NCI-H1930 (cell line): Measurements from ENCODE around the gene VANGL1.

ENCODE experiments used
- DNase-seq, 2 experiments: peaks; one replicate each; lab custom pipeline; 2025; lab: John Stamatoyannopoulos, UW

VANGL1 gene

DNA sequence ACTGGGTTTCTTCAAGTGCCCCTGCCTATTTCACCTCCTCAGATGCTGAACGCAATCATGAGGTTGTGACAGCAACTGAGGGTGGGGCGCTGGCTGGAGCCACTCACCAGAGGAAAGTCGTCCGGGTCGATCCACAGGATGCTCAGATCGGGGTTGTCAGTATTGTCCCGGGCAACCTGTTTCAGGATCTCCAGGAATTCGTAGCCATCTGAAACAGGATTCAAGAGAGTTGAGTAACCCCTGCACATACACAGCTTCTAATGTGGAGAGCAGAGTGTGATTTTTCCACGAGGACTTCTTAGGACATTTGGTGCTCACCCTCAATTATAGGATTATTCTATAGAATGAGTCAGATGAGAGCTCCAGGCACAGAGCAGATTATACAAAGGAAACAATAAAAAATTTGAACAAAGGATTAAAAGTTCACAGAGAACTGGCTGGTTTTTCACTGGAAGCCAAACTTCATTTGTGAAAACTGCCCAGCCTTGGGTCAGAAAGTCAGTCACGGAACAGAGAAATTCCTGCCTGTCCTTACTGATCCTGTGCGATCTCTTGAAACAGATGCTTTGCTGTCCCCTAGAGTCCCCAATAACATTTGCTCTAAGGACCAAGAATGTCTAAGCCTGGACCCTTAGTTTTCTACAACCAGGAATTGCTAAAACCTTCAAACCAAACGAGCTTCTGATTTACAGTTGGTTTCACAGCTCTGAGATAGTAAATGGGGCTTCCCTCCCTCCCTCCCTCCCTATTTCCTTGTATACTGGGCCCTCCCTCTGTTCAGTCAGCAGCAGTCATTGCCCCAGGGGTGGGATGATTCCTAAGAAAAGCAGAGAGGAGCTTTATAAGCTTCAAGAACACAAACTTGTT lies 63.5 kb downstream of the VANGL1 start:
- no peak for DNase-seq

DNA sequence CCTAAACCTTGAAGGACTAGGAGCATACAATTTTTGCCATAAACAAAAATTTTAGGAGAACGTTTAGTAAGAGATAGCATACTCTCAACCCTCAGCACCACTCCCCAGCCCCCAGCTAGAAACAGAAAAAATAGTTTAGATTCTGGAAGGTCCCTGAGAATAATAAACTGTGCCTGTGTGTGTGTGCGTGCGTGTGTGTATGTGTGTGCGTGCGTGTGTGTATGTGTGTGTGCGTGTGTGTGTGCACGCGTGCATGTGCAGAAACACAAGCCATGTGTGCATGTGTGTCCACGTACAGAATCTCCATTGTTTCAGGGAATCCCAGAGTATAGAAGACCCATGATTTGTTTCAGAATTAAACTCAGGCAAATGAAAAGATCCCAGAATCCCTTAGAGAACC lies 64.2 kb downstream of the VANGL1 start:
- DNase-seq: no peak

DNA sequence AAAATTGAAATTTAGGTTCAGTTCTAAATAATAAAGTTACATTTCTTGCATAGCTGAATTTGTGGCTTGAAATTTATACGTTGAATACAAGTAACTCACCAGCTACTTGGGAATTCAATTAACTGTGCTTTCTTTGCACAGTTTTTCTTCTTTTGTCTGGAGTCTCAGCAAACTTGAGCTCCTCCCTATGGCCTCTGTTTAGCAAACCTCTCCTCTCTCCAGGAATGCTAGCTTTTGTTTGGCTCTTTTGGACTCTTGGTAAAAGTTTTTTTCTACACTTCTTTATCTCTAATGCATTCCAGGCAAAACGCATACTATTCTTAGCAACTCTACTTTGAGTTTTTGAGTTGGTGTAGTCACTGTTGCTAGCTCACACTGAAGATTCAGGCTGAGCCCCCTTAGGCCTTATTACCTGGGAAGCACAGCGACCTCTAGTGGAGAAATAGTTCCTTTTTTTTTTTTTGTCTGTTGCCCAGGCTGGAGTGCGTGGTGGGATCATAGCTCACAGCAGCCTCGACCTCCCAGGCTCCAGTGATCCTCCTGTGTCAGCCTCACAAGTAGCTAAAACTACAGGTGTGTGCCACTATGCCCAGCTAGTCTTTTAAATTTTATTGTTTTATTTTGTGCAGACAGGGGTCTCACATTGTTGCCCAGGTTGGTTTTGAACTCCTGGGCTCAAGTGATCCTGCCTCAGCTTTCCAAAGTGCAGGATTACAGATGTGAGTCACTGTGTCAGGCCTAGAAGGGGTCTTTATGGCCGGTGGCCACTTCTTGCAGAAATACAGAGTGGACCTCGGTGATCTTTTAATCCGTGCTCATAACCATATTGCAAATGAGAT lies 65.0 kb downstream of the VANGL1 start:
- DNase-seq: peak; percentile 27 to 38

DNA sequence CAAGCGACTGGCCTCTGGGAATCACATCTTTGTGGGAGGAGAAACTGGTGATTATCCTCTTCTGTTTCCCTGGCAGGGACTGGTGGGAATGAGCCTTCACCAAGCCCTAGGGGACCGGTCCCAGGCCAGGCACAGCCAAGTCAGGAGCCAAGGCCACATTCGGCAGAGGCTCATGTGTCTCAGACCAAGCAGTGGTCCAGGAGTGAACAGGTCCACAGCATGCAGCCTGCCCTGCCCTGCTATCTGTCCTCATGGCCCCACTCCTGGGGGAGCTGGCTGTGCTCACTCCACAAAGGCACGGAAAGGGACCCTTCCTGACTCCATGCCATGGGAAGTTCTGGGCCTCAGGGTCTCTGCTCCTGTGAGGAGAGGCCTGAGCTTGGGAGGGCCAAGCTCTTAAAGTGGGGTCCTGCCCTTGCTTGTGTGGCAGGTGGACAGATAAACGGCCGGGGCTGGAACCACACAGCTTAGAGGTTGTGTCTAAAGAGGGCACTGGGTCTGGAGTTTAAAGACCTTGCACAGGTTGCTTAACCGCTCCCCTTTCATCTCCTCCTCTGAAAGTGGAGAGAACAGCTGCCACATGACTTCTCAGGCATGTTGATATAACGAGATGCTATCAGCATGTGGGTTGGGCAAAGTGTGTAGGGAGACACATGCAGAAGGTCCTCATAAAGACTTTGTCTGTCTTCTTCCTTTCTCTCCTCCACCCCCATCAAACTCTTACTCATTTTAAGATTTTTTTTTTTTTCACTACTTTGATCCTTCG lies 69.3 kb downstream of the VANGL1 start:
- DNase-seq: no peak

DNA sequence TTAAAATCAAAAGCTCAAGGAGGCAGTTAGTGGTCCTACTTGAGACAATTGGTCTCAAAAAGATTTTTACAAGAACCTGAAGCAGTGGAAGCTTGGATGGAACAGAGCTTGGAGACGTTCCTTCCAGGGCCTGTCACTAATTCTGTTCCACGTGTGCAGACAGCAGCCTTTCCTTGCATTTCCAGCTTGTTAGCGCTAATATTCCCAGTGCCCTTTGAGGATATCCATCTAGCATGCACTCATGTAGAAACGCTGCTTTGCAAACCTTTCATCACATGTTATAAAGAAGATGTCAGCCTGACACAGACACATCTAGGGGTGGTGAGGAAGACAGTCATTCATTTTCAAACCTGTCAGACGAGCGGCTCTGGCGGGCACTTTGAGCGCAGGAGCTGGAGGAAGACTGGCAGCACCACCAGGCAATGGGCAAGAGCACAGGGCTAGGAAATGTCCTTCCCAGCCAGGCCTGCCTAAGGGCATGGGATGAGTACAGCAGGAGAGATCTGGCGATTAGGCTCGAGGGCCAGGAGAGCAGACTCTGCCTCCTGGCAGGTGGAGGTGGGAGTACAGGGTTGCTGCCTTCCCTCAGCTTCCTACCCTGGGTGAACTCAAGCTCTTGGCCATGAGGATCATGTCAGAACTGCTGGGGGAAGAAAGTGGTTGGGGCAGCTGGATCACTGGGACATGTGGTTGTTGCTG lies 71.3 kb downstream of the VANGL1 start:
- no peak for DNase-seq

DNA sequence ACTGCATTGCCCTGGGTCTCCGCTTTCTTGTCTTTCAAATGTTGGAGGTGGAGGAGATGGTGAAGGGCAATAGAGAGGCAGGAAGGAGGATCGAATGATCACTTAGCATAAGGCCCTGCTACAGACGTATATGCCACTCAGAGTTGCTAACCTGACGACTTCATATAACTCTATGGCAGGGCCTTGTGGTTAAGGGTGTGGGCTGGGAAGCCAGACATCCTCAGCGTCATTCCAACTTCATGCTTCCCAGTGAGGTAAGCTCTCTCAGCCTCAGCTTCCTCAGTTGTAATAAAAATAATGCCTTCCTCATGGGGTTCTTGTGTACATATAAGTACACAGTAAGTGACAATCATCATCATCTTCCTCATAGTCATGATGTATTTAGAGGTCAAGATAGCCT lies 72.1 kb downstream of the VANGL1 start:
- DNase-seq: no peak

DNA sequence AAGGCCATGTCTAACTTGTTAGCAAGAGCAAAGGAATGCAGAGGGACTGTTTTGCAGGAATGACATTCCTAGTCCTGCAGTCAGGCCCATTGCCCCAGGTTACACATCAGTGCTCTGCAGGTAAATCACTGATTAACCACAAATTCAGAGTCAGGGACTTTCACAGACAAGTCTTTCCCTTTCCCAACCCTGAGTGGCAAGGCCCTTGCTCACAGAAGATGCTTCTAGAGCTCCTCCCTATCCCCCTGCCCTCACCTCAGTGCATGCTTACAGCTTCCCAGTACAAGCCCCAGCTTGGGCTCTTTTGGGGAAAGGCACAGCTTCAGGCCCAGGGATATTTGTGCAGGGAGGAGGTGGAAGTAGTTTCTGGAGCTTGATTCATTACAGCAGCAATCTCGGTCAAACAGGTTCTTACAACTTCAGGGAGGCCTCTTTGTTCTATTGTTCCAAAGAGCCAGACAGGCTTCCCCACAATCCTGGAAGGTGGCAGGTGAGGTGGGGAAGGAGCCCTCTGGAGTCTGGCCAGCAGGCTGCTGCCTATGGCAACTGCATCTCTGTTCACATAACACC lies 72.9 kb downstream of the VANGL1 start:
- DNase-seq: no peak

DNA sequence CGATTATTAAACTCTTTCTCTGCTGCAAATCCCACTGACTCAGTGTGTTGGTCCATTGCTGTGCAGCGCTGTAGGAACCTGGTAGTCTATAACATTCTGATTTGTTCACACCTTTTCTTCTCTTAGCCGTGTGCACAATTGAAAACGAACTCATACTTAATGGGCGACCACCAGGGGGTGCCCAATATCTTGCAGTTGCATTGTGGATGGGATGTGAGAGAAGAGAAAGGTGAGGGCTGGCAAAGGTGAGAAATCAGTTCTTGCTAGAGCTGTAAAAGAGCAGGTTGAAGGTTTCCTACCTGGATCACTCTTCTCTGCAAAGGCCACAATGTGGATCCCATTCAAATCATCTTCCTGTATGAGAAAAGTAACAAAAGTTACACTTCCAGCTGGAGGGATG lies 75.8 kb downstream of the VANGL1 start:
- DNase-seq: peak; percentile 4 to 11

DNA sequence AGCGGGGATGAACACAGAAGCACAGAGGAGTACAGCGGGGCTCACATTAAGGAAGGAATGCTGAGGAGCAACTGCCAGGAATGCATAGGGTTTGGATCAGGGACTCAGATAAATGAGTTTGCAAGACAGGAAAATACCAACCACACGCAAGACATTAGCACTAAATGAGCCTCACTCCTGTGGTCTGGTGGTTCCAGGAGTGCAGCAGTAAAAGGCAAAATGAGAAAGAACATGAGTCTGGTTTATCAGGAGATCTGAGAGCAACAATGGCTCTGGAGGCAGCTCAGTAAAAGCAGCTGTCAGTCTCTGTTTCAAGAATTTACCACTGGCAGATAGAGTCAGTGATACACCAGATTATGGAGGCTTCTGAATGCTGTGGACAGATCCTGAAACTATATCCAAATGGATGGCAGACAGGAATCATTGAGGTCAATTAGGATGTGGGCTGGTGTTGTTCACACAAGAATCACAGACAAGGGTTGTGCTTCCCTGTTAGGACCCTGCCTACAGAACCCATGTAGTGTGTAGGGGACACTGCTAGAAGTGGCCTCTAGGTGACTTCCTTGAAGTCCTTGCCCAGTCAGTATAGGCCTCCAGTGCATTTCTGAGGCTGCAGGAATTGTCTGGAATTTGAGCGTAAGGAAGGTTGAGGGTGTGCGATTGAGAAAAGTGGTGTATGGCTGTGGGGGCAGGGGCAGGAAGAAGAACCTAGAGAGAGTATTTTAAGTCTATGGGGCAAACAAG lies 76.4 kb downstream of the VANGL1 start:
- no peak for DNase-seq

DNA sequence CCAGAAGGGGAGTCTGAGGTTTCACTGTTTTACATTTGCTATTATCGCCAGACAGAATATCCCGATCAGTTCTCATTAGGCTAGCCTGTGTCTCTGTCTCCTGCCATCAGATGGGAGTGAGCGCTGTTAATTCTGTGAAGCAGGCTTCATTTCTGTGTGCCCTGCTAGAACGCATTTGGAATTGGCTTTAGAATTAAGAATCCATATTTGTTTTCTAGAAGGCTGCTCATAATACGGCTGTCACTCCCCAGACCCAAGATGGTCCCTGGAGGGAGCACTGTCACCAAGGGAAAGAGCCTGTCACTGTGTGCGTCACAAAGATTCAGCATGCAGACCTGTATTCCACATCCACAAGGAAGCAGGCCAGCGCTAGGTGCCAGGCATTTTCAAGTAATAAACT lies 77.5 kb downstream of the VANGL1 start:
- DNase-seq: no peak

DNA sequence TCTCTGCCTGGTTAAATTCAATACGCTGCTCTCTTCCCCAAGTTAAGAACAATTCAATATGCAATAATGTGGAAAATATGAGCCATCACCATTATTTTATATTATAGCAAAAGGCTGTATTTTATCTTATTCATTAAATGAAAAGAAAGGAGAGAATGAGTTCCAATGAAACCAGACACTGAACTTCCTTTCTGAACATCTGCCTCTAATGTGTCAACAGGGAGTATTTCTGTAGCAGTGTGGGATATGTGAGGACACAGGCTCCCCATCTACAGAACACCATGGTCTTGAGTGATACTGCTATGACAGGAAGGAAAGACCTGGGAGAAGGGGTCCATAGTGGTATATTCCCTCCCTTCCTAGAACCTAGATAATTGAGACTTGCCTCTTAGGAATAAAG lies 80.5 kb downstream of the VANGL1 start:
- no peak for DNase-seq

DNA sequence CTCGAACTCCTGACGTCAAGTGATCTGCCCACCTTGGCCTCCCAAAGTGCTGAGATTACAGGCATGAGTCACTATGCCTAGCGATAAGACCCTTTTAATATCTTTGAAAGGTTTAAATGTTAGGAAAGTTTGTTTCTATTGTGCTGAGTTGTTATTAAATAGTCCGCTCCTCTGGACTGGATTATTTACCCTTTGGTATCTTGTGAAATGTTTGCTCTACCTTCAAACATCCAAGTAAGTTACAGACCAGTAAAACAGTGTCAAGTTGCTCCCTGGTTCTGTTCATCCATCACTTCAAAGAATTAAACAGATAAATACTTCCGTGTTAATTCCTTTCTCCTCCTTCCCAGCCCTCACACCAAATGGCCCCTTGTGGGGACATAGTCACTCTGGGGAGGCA lies 82.0 kb downstream of the VANGL1 start:
- DNase-seq: no peak

DNA sequence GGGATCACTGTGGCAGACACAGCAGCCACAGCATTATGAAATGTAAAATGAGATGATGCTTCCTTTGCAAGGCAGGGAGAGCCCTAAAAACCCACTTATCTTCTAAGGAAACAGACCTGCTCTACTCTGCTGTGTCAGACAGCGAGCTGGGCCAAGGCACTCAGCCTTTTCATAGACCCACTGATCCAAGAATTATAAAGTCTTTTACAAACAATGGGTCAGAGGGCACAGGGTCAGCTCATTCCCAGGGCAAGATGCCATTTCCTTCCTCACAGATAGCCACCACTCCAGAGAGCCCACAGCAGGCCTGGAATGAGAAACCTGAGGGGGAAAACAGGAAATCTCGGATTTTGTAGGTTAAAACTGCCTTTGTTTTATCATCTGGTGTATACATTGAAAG lies 83.8 kb downstream of the VANGL1 start:
- DNase-seq: no peak

DNA sequence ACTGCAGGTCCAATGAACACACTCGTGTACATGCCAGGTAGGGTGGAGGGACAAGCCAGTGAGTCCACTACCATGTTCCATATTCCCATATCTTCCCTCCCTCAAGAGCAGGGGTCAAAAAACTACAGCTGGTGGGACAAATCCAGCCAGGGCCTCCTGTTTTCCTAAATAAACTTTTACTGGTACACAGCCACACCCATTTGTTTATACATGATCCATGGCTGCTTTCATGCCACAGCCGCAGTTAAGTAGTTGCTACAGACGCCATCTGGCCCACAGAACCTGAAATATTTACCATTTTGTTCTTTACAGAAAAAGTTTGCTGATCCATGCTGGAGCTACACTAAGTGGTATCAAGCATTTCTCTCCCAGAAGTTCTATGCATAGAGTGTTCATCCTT lies 84.4 kb downstream of the VANGL1 start:
- DNase-seq: no peak

DNA sequence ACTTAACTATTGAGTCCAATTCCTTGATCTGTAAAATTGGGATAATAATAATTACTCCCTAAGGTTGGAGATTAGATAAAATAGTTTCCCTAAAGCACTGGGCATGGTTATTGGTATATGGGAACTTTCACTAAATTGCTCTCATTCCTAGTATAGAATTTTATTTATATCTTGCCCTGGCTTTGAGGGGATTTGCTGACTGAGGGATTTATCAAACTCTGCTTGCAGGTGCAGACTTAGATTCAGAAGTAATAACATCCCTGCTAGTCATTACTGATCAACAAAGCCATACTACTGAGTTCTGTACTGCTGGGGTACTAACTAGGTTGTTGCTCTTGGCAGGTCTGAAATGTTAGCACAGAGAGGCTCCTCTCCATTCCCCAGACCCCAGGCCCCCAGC lies 84.8 kb downstream of the VANGL1 start:
- DNase-seq: no peak

DNA sequence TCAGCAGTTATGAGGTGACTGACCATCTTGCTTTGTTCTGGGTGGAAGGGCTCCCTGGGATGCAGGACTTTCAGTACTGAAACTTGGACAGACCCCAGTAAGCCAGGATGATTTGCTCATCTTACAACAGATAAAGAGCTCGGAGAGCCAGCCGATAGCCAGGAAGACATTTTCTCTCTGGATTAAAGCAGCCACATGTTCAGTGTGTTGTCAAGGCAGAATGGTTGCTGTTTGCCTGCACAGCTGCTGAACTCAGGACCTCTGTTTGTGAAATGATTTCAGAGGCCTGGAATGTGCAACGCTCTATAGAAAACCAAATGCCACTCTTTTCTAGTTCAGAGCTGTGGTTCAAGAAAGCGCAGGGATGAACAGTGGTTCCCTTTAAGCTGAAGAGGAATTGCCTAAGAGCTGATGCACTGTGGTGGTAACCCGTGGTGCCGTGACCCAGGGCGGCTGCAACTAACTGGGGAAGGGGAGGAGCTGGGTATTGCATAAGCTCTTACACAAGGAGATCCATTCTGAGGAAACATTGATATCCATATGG lies 86.0 kb downstream of the VANGL1 start:
- DNase-seq: no peak

DNA sequence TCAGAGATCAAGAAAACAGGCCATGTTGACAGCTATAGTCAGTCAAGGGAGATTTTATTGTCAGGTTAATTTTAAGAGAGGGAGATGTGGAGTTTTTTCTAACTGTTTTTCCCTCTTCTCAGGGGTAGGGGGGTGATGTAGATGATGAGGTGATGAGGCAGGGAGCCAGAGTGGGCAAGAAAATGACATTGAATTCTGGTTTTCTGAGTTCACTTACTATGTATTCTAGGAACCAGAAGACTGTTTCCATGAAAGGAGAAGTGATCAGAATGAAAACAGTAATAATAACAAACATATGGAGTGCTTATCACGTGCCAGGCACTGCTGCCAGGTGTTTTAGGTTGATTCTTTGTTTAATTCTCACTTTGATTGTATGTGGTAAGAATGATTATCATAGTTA lies 86.6 kb downstream of the VANGL1 start:
- no peak for DNase-seq

DNA sequence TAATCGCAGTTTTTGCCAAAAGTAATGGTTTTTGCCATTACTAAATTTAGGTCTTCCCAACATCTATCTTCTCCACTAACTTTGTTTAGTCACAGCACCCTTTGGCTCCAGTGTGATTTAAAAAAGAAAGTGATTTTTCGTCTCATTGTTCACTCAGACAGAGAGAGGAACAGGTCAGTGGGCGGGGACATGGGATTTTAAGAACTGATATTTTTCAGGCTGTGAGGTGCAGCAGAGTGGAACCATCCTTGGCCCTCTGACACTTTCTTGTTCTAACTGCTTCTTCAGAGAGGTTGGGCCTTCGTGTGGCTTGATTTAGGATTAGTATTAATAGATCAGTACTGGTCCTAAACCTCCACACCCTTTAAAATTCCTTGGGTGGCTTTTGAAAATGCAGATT lies 88.0 kb downstream of the VANGL1 start:
- DNase-seq: no peak

DNA sequence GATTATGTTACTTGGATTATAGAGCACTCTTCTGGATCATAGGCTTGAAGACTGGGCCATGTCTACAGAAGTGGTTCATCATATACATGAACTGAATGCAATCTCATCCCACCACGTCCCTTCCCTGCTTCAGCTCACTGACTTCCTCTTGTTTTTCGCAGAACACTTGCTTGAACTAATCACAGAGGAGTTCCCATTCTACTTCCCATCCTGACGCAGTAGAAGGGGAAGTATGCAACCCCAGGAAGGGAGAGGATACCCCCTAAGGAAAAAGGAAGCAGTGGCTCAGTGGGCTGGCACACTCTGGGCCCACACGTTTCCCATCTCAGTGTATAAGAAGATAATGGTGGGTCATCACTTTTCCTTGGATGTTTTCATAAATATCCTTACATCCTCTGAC lies 90.5 kb downstream of the VANGL1 start:
- no peak for DNase-seq

DNA sequence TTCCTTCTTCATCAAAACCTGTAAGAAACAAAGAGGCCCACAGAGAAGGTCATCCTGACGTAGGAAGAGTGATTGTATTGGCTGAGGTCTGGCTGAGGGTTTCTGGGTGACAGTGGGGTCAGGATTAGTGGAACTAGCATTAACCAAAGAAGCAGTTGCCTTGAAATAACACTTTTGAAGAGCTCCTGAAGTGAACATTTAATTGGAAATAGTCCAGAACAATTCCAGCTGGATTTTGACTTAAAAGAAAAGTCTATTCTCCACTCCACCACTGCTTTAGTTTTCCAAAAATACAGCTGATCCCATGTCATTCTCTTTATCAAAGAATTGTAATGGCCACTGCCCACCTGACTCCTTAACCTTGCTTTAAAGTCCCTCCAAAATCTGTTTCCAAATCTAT lies 99.0 kb downstream of the VANGL1 start:
- no peak for DNase-seq
